NT2/D1 (cell line): Measurements from ENCODE around the gene CSF1R.

ENCODE experiments used
- DNase-seq: peaks from one replicate; pipeline ENCODE4 v3.0.0-alpha.2; 2011; ENCODE audit warnings: low read depth, low spot score
- H3K27me3 ChIP-seq: 2 replicates; pipeline ENCODE4 v1.6.0; 2011; ENCODE audit warnings: mild to moderate bottlenecking; ENCODE audit not compliant: insufficient read length, insufficient read depth
- H3K36me3 ChIP-seq: 2 replicates; pipeline ENCODE4 v1.6.1; 2011; ENCODE audit warnings: mild to moderate bottlenecking, low read length, mixed read lengths; ENCODE audit not compliant: insufficient read depth, insufficient read length
- H3K4me1 ChIP-seq: 2 replicates; pipeline ENCODE4 v1.5.1; 2011; ENCODE audit not compliant: insufficient read depth, insufficient read length
- H3K4me3 ChIP-seq: 2 replicates; pipeline ENCODE4 v1.5.1; 2011; ENCODE audit warnings: low read depth; ENCODE audit not compliant: insufficient read length
- H3K9ac ChIP-seq: 2 replicates; pipeline ENCODE4 v1.6.0; 2011; ENCODE audit warnings: low read depth; ENCODE audit not compliant: insufficient read length
- H3K9me3 ChIP-seq: 2 replicates; pipeline ENCODE4 v1.5.1; 2011; ENCODE audit warnings: mild to moderate bottlenecking, low read length; ENCODE audit not compliant: insufficient read depth
- SUZ12 ChIP-seq: IDR thresholded peaks from 2 replicates; pipeline ENCODE4 v1.6.1; 2011; ENCODE audit not compliant: insufficient read length, insufficient read depth; ENCODE audit errors: extremely low read depth
- YY1 ChIP-seq: IDR thresholded peaks from 2 replicates; pipeline ENCODE4 v1.6.1; 2011; ENCODE audit not compliant: insufficient read length, insufficient read depth
- ZNF274 ChIP-seq: IDR thresholded peaks from 2 replicates; pipeline ENCODE4 v1.6.1; 2011; ENCODE audit warnings: mild to moderate bottlenecking, low read depth, low read length

The CSF1R gene

DNA sequence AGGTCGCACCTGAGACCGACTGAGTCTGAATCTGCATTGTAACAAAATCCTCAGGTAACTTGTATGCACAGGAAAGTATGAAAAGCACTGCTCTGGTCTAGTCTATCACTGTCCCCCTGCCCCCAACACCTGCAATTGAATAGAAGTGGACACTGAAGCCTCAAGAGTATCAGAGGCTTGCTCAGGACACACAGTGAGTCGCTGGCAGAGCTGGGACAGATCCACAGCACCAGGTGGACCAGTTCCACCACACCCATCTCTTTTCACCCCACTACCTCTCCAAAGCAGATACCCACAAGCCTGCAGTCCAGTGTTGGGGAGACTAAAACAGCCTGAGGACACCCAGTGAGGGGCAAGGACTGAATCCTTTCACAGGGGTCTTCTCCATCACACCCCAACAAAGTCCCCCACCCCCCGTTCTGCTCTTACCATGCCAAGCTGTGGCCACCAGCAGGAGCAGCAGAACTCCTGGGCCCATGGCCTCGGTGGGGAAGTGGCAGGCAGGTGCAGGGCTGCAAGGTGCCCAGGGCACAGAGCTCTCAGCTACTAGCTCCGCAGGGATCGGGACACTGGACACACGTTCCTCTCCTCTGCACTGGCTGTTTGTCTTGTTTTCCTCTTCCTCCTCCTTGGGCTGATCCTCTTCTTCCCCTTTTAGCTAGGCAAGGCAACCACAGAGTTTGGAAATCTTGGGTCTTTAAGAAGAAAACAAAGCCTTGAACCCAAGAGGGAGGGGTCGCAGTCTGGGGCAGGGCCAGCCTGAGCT, at the start of gene CSF1R:
Gene CSF1R (minus strand): TSS at position 605 of the 766 bp plus-strand sequence. CDS start 127 bp downstream, at position 478.
- no peaks in the 10 kb centered on the region for H3K9me3 ChIP-seq
- peaks cover 5% of the 10 kb centered on the region for H3K4me1 ChIP-seq
- no peaks in the 10 kb centered on the region for H3K36me3 ChIP-seq
- DNase-seq = no peak
- no peak for TF ChIP-seq ZNF274
- TF ChIP-seq YY1 = no peak
- no peak for TF ChIP-seq SUZ12
- no peaks in the 10 kb centered on the region for H3K27me3 ChIP-seq
- no peak within 1 kb of the TSS for H3K9ac ChIP-seq
- no peak within 1 kb of the TSS for H3K4me3 ChIP-seq

DNA sequence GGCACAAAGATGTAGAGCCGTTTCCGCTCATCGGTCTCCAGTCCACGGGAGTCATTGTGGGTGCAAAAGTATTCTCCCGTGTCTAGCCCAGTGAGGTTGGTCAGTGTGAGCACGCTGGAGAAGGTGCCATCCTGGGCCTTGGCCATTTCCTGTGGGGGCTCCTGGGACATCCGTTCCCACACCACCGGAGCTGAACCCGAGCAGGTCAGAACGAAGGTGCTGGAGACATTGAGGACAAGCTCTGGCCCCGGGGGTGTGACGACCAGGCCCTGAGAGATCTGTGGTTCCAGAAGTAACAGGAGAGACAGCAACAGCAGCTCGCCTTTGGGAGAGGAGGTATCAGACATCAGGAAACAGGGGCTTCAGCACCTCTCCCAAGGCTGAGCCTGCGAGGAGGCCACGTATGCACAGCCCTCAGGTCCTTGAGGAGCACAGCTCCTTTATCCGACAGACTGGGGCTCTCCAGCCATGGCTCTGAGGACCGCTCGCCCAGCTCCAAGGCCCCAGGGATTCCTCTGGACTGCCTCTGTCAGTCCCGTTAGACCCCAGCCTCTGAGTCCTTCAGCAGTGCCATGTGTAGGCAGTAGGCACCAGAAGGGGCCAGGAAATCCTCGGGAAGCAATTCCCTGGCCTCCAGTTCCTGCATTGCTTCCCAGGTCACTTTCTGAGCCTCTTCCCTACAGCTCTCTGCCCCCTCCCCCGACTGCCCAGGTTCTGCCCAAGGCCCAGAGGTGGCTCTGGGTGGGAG, 49.4 kb upstream of the CSF1R start:
- Histone ChIP-seq H3K4me1 (peaks cover 39% of the 10 kb centered on the region), H3K9ac (no peak overlapping the region), H3K9me3 (no peaks in the 10 kb centered on the region), H3K4me3 (no peak overlapping the region), H3K36me3 (peaks cover 57% of the 10 kb centered on the region), H3K27me3 (peaks cover 23% of the 10 kb centered on the region)
- TF ChIP-seq ZNF274 (no peak), YY1 (no peak), SUZ12 (no peak)
- DNase-seq = no peak

DNA sequence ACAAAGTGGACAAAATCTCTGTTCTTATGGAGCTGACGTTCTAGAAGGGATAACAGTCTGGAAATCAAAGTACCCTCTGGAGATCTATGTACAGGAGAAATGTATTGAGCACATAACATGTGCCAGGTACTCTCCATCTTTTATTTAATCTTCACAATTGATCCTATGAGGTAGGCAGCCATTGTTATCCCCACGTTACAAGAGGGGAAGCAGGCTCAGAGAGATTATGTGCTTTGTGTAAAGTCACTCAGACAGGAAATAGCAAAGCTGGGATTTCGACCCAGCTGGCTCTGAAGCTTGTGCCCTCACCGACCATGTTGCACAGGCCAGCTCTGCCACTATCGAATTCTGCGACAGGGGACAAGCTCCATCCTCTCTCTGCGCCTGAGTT, 47.8 kb upstream of the CSF1R start:
- Histone ChIP-seq H3K27me3 (peaks cover 27% of the 10 kb centered on the region), H3K4me1 (peaks cover 40% of the 10 kb centered on the region), H3K4me3 (no peak overlapping the region), H3K9me3 (no peaks in the 10 kb centered on the region), H3K36me3 (peaks cover 72% of the 10 kb centered on the region), H3K9ac (no peak overlapping the region)
- TF ChIP-seq YY1 (no peak), SUZ12 (no peak), ZNF274 (no peak)
- no peak for DNase-seq

GRCh38 chr5:150133581-150134197, 47.3 kb upstream of the CSF1R start:
- no peak overlapping the region for H3K4me3 ChIP-seq
- DNase-seq = no peak
- H3K36me3 ChIP-seq = peaks cover 77% of the 10 kb centered on the region
- H3K4me1 ChIP-seq = peaks cover 37% of the 10 kb centered on the region
- no peaks in the 10 kb centered on the region for H3K9me3 ChIP-seq
- H3K9ac ChIP-seq = no peak overlapping the region
- H3K27me3 ChIP-seq = peaks cover 29% of the 10 kb centered on the region
- TF ChIP-seq ZNF274 = no peak
- no peak for TF ChIP-seq SUZ12
- TF ChIP-seq YY1 = no peak

GRCh38 chr5:150132740-150133139, 46.4 kb upstream of the CSF1R start:
- Histone ChIP-seq H3K36me3 (peaks cover 87% of the 10 kb centered on the region), H3K9ac (no peak overlapping the region), H3K4me3 (no peak overlapping the region), H3K9me3 (no peaks in the 10 kb centered on the region), H3K4me1 (peaks cover 29% of the 10 kb centered on the region), H3K27me3 (peaks cover 32% of the 10 kb centered on the region)
- TF ChIP-seq ZNF274 = no peak
- no peak for TF ChIP-seq YY1
- TF ChIP-seq SUZ12 = no peak
- no peak for DNase-seq

GRCh38 chr5:150131978-150132694, 45.8 kb upstream of the CSF1R start:
- peaks cover 32% of the 10 kb centered on the region for H3K27me3 ChIP-seq
- H3K36me3 ChIP-seq = peaks cover 89% of the 10 kb centered on the region
- peaks cover 25% of the 10 kb centered on the region for H3K4me1 ChIP-seq
- no peak overlapping the region for H3K9ac ChIP-seq
- H3K4me3 ChIP-seq = no peak overlapping the region
- TF ChIP-seq ZNF274 = no peak
- TF ChIP-seq SUZ12 = no peak
- no peak for TF ChIP-seq YY1
- H3K9me3 ChIP-seq = no peaks in the 10 kb centered on the region
- DNase-seq = no peak
